HG03565 (cell line): Measurements from ENCODE around the gene BCAP29.
A peak's percentile ranks its signal among the peaks of the same experiment; 100 is the strongest.
"Not testable (repeated sequence)": the region's sequence is repeated elsewhere in the genome, so short reads cannot be mapped to it uniquely, and the experiment has no call there.

Experiments used
- ATAC-seq: cut with Tn5 transposase; IDR thresholded peaks from one replicate; pipeline ENCODE4 v1.9.1; 2021; ENCODE audit warnings: mild to moderate bottlenecking, moderate library complexity; ENCODE audit not compliant: unreplicated experiment

The BCAP29 gene

GRCh38 chr7:107579885-107580715 is at the start of gene BCAP29:
Gene BCAP29, plus strand, starts transcription at chr7:107580246. Its CDS starts 527 bp downstream, at chr7:107580773.
- ATAC-seq = peak; percentile 82

- ATAC-seq = no peak
These were observed 49.3 kb upstream of the BCAP29 start for GRCh38 chr7:107530751-107531150.

GRCh38 chr7:107534139-107534538 is 45.9 kb upstream of the BCAP29 start:
- ATAC-seq = no peak

GRCh38 chr7:107537228-107537627 is 42.8 kb upstream of the BCAP29 start:
- ATAC-seq = not testable (repeated sequence)

- ATAC-seq = no peak
These were observed 42.0 kb upstream of the BCAP29 start for GRCh38 chr7:107538001-107538400.

- no peak for ATAC-seq
These were observed 36.6 kb upstream of the BCAP29 start for GRCh38 chr7:107543338-107543993.

- ATAC-seq = no peak
These were observed 35.0 kb upstream of the BCAP29 start for GRCh38 chr7:107544848-107545591.

GRCh38 chr7:107551936-107552335 is 28.1 kb upstream of the BCAP29 start:
- ATAC-seq = no peak

- ATAC-seq = no peak
These were observed 24.2 kb upstream of the BCAP29 start for GRCh38 chr7:107555893-107556292.

- ATAC-seq = no peak
These were observed 20.2 kb upstream of the BCAP29 start for GRCh38 chr7:107559864-107560263.

- ATAC-seq = no peak
These were observed 19.0 kb upstream of the BCAP29 start for GRCh38 chr7:107560898-107561516.

GRCh38 chr7:107563081-107563774 is 16.8 kb upstream of the BCAP29 start:
- peak; percentile 30 for ATAC-seq

- peak; percentile 90 for ATAC-seq
These were observed 16.1 kb upstream of the BCAP29 start, which contains the start of the genes COG5 and DUS4L for GRCh38 chr7:107563775-107564552. Gene COG5, minus strand, starts transcription at chr7:107563920. Its CDS starts 24 bp downstream, at chr7:107563896. Gene DUS4L, plus strand, starts transcription at chr7:107563971. Its CDS starts 3,100 bp downstream, at chr7:107567071.

- no peak for ATAC-seq
These were observed 15.3 kb upstream of the BCAP29 start for GRCh38 chr7:107564553-107565298.

- ATAC-seq = no peak
These were observed 9.7 kb upstream of the BCAP29 start for GRCh38 chr7:107570298-107570697.

GRCh38 chr7:107573537-107573936 is 6.5 kb upstream of the BCAP29 start:
- no peak for ATAC-seq

- no peak for ATAC-seq
These were observed 527 bp upstream of the BCAP29 start for GRCh38 chr7:107579554-107579884.

GRCh38 chr7:107580716-107581383 is 804 bp downstream of the BCAP29 start:
- ATAC-seq = no peak
